HAP-1 (cell line): Measurements from ENCODE around the gene WDR17.
A peak's percentile ranks its signal among the peaks of the same experiment; 100 is the strongest.

Experiments used
- DNase-seq, 2 experiments: peaks; one replicate each; pipeline ENCODE4 v3.0.0-alpha.2; 2016 to 2020; ENCODE audit warnings: low spot score in 2 of 2
- H3K27me3 ChIP-seq: fragments of 250-450 bp; sonication (Bioruptor Pico); 2 replicates; pipeline ENCODE4 v1.5.1; 2020; ENCODE audit warnings: low read depth, mild to moderate bottlenecking, moderate library complexity
- H3K36me3 ChIP-seq: fragments of 250-450 bp; sonication (Bioruptor Pico); replicated peaks from 2 replicates; pipeline ENCODE4 v1.5.1; 2020; ENCODE audit warnings: mild to moderate bottlenecking
- H3K4me1 ChIP-seq: fragments of 250-450 bp; sonication (Bioruptor Pico); 2 replicates; pipeline ENCODE4 v1.5.1; 2020; ENCODE audit warnings: mild to moderate bottlenecking
- H3K4me3 ChIP-seq: fragments of 250-450 bp; sonication (Bioruptor Pico); 2 replicates; pipeline ENCODE4 v1.5.1; 2020; ENCODE audit warnings: mild to moderate bottlenecking, moderate library complexity
- H3K9me3 ChIP-seq: fragments of 250-450 bp; sonication (Bioruptor Pico); 2 replicates; pipeline ENCODE4 v1.5.1; 2020; ENCODE audit warnings: mild to moderate bottlenecking, moderate library complexity
- in situ Hi-C: fragments of 300-500 bp; cut with MboI; formaldehyde crosslinking; loops from 3 replicates; pipeline ENCODE4 v1.14.3; 2020; ENCODE audit warnings: low sequenced_read_pairs, inconsistent platforms, mixed read lengths

The WDR17 gene

DNA sequence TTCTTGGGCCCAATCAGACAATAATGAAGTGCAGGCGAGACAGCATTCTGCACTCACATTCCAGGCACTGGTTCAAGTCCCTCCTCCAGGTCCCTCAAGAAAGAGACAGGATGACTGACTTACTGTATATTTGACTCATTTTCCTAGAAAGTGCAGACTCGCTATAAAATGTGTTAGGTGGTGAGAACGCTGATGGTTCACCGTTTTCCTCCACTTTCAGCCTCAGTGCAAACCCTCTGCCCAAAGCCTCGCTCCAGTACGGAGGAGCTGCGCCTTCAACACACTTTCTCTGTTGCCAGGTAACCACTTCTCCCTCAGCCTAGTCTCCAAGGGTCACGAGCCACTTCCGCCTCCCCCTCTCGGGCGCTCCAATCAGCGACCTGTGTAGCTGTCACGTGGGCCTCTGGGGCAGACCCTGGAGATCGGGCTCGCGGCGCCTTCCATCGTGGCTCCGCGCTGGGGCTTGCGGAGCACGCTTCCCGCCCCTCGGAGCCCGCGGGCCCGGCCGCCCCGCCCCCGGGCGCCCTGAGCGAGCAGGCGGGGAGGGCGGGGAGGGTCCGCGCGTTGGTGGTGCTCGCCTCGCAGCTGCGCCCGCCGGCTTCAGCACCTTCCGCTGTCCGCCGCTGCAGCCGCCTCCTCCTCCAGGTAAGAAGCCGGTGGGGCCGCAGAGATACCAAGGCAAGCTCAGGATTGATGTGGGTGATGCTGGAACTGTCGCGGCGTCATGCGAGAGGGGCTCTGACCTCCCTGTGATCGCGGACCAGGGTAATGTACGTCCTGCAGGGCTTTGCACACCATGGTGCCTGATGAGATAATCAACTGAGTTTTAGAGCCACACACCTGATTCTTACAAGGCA is at the start of gene WDR17:
Gene WDR17 (plus strand): TSS at position 407 of the 857 bp plus-strand sequence. CDS start 45,740 bp downstream, outside the sequence.
- in situ Hi-C loops = no loop called here
- Histone ChIP-seq H3K4me3 (peak within 1 kb of the TSS; percentile 49), H3K9me3 (no peaks in the 10 kb centered on the region), H3K36me3 (no peaks in the 10 kb centered on the region), H3K27me3 (no peaks in the 10 kb centered on the region), H3K4me1 (peaks cover 2% of the 10 kb centered on the region; the same call in 1 of the 2 replicates)
- DNase-seq = peak; percentile 91 to 97

DNA sequence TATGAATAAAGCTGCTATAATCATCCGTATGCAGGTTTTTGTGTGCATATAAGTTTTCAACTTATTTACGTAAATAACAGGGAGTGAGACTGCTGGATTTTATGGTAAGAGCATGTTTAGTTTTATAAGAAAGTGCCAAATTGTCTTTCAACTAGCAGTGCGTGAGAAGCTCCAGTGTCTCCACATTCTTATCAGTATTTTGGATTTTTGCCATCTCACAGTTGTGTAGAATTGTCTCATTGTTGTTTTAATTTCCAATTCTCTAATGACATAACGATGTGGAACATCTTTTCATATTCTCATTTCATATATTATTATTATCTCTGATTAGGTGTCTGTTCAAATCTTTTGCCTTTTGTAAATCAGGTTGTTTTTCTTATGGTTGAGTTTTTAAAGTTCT is 49.0 kb upstream of the WDR17 start:
- Histone ChIP-seq H3K4me3 (no peak overlapping the region), H3K36me3 (no peaks in the 10 kb centered on the region), H3K4me1 (no peaks in the 10 kb centered on the region; the same call in 1 of the 2 replicates), H3K9me3 (no peaks in the 10 kb centered on the region), H3K27me3 (no peaks in the 10 kb centered on the region)
- in situ Hi-C loops = no loop called here
- DNase-seq = no peak

DNA sequence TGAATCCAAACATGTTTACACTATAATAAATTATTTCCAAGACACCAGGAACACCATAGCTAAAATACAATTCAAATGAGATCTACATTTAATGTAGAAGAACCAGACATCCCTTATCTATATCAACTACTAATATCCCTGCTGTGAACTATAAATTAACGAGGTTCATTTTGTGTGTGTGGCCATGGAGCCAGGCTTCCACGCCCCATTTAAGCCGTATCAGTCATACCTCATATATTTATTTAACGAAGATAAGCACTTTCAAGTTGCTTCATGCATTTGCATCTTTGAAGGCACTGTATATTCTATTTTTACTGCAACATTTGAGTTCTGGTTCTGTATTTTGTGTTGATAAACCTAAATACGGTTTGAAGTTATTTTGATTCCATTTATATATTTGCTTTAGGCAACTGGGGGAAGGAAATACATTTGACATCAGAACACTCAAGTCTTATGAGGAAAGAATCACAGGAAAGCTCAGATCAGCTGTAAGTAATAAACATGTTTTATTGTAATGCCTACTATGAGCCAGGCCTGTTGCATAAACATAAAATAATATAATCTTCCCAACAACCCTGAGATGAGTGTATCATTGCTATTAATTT is 45.1 kb upstream of the WDR17 start:
- Histone ChIP-seq H3K9me3 (no peaks in the 10 kb centered on the region), H3K36me3 (no peaks in the 10 kb centered on the region), H3K4me1 (no peaks in the 10 kb centered on the region; the same call in 1 of the 2 replicates), H3K4me3 (no peak overlapping the region), H3K27me3 (no peaks in the 10 kb centered on the region)
- in situ Hi-C loops = no loop called here
- DNase-seq = no peak

DNA sequence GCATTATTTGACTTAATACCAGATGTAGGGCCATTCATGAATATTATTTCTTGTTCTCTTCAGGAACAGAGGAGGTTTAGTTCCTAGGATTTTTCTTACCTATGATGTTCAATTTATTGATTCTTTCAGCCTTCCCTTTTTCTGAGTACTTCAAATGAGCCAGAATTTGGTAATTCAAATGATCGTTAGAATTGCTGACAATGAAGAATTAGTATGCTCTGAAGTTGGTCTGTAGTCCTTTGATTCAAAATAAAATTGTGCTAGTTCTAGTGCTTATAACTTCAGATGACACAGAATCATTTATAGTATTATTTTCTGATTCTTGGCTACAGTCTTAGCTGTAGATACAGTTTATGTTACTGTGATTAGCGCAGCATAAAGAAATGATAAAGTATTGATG is 35.2 kb upstream of the WDR17 start:
- Histone ChIP-seq H3K36me3 (no peaks in the 10 kb centered on the region), H3K9me3 (no peaks in the 10 kb centered on the region), H3K27me3 (no peaks in the 10 kb centered on the region), H3K4me3 (no peak overlapping the region), H3K4me1 (no peaks in the 10 kb centered on the region)
- DNase-seq = no peak
- in situ Hi-C loops = loop anchor here (25.0 kb wide), 1 partner anchor 307 kb away; no protein-coding TSS in a partner anchor

DNA sequence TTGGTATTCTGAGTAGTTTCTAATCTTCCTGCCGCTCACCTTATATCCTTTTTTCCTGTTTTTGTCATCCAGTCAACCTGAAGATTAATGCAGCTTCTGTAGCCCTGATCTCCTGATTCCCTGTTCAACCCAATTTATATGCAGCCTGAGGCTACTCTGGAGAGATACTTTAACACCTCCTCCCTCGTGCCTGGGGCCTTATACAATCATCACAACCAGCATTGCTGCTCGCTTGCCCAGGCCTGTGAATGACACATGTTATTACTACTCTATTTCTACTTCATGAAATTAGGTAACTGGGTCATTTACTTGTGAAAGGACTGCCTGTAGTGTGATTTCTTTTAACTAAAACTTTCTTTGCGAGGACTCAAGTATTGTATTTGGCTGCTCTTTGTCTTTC is 33.7 kb upstream of the WDR17 start:
- Histone ChIP-seq H3K9me3 (no peaks in the 10 kb centered on the region), H3K4me3 (no peak overlapping the region), H3K36me3 (no peaks in the 10 kb centered on the region), H3K4me1 (no peaks in the 10 kb centered on the region), H3K27me3 (no peaks in the 10 kb centered on the region)
- DNase-seq = no peak
- in situ Hi-C loops = loop anchor here (25.0 kb wide), 1 partner anchor 305 kb away; no protein-coding TSS in a partner anchor

DNA sequence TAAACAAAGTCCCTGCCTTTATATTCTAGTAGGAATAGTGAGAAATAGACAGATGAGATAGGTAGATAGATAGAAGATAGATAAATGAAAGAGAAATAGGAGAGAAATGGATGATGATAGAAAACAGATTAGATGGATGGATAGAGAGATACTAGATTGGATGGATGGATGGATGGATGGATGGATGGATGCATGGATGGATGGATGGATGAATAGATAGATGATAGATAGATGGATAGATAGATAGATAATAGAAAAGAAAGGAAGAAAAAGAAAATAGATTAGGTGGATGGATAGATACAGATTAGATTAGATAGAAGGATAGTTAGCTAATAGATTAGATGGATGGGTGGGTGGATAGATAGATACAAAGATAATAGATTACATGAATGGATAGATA is 33.2 kb upstream of the WDR17 start:
- Histone ChIP-seq H3K27me3 (no peaks in the 10 kb centered on the region), H3K4me1 (no peaks in the 10 kb centered on the region), H3K9me3 (no peaks in the 10 kb centered on the region), H3K36me3 (no peaks in the 10 kb centered on the region), H3K4me3 (no peak overlapping the region)
- DNase-seq = no peak
- in situ Hi-C loops = loop anchor here (25.0 kb wide), 1 partner anchor 305 kb away; no protein-coding TSS in a partner anchor

DNA sequence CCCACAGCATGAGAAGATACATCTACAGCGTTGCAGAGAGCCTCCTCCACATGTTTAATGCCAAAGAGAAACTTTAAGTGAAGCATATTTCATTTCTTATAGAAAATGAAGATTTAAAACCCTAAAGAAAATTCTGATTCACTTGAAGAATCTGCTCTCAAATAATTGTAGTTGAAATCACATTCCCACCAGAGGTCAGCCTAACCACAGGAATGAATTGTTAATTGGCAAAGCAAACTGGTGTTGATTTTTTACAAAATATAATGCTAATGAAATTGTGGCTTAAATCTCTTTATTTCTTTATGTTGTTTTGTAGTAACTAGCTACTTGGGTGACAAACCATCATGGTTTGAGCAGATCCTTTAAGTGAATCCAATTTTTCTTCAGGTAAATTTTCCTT is 31.1 kb upstream of the WDR17 start:
- Histone ChIP-seq H3K4me3 (no peak overlapping the region), H3K4me1 (no peaks in the 10 kb centered on the region), H3K9me3 (no peaks in the 10 kb centered on the region), H3K27me3 (no peaks in the 10 kb centered on the region), H3K36me3 (no peaks in the 10 kb centered on the region)
- DNase-seq = peak; percentile 20 to 21
- in situ Hi-C loops = loop anchor here (25.0 kb wide), 1 partner anchor 303 kb away; no protein-coding TSS in a partner anchor

DNA sequence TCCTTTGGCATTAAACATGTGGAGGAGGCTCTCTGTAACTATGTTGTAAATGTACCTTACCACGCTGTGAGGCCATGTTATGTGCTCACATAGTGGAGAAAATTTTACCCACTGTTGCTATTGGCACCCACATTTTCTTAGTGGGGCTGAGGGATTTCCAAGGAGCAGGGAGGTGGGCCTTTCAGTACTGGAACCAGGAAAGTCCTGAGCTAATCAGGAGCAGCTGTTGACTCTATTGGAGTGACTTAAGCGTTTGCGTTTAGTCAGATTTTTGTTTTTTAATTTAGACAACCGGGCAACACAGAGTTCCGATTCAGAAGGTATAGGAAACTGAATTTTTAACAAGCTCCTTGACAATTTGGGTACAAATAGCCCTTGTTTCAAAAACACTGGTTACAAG is 30.7 kb upstream of the WDR17 start:
- no peaks in the 10 kb centered on the region for H3K27me3 ChIP-seq
- in situ Hi-C loops = loop anchor here (25.0 kb wide), 1 partner anchor 302 kb away; no protein-coding TSS in a partner anchor
- DNase-seq = no peak
- no peaks in the 10 kb centered on the region for H3K9me3 ChIP-seq
- no peaks in the 10 kb centered on the region for H3K4me1 ChIP-seq
- H3K36me3 ChIP-seq = no peaks in the 10 kb centered on the region
- no peak overlapping the region for H3K4me3 ChIP-seq

DNA sequence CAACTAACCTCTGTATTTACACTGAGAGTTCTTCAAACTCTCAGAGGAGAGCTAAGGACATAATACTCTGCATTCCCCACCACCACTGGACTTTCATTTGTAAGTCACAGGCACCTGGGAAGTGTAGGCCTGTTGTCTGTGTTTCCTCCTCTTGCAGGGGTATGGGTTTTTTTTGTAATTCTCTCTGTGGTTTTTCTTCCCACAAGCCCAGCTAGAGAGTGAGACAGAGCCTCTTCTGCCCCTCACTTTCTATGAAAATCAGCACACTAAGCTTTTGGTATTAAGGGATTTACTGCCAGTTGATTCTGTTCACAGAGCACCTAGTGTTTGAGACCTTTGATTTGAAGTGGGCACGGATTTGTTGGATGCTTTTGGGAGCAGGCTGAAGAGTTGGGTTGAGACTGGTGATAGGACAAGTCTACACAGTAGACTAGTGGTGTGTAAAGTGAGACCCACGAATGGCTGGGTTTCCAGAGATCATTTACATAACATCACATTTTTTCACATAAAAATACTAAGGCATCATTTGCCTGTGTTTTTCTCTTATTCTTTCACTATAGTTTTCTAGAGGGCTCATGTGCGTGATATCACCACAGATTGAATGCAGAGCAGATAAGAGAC is 28.9 kb upstream of the WDR17 start:
- no peak for DNase-seq
- Histone ChIP-seq H3K4me3 (no peak overlapping the region), H3K27me3 (no peaks in the 10 kb centered on the region), H3K4me1 (no peaks in the 10 kb centered on the region), H3K9me3 (no peaks in the 10 kb centered on the region), H3K36me3 (no peaks in the 10 kb centered on the region)
- in situ Hi-C loops = loop anchor here (25.0 kb wide), 1 partner anchor 301 kb away; no protein-coding TSS in a partner anchor

DNA sequence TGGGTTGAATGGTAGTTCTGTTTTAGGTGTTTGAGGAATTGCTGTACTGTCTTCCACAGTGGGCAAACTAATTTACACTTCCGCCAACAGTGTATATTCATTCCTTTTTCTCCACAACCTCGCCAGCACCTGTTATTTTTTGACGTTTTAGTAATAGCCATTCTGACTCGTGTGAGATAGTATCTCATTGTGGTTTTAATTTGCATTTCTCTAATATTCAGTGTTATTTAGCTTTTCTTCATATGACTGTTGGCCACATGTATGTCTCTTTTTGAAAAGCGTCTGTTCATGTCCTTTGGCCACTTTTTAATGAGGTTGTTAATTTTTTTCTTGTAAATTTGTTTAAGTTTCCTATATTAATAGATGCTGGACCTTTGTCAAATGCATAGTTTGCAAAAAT is 26.9 kb upstream of the WDR17 start:
- no peaks in the 10 kb centered on the region for H3K4me1 ChIP-seq
- in situ Hi-C loops = loop anchor here (25.0 kb wide), 1 partner anchor 299 kb away; no protein-coding TSS in a partner anchor
- H3K36me3 ChIP-seq = no peaks in the 10 kb centered on the region
- no peak overlapping the region for H3K4me3 ChIP-seq
- H3K9me3 ChIP-seq = no peaks in the 10 kb centered on the region
- H3K27me3 ChIP-seq = no peaks in the 10 kb centered on the region
- no peak for DNase-seq

DNA sequence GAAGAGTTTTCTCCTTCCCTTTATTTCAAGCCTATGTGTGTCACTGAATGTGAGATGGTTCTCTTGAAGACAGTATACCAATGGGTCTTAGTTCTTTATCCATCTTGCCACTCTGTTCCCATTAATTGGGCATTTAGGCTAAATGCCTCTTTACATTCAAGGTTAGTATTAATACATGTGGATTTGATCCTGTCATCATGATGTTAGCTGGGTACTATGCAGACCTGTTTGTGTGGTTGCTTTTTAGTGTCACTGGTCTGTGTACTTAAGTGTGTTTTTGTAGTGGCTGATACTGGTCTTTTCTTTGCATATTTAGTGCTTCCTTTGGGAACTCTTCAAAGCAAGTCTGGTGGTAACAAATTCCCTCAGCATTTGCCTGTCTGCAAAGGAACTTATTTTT is 23.4 kb upstream of the WDR17 start:
- Histone ChIP-seq H3K9me3 (no peaks in the 10 kb centered on the region), H3K27me3 (no peaks in the 10 kb centered on the region), H3K4me1 (no peaks in the 10 kb centered on the region), H3K4me3 (no peak overlapping the region), H3K36me3 (no peaks in the 10 kb centered on the region)
- in situ Hi-C loops = loop anchor here (25.0 kb wide), 1 partner anchor 295 kb away; no protein-coding TSS in a partner anchor
- no peak for DNase-seq

DNA sequence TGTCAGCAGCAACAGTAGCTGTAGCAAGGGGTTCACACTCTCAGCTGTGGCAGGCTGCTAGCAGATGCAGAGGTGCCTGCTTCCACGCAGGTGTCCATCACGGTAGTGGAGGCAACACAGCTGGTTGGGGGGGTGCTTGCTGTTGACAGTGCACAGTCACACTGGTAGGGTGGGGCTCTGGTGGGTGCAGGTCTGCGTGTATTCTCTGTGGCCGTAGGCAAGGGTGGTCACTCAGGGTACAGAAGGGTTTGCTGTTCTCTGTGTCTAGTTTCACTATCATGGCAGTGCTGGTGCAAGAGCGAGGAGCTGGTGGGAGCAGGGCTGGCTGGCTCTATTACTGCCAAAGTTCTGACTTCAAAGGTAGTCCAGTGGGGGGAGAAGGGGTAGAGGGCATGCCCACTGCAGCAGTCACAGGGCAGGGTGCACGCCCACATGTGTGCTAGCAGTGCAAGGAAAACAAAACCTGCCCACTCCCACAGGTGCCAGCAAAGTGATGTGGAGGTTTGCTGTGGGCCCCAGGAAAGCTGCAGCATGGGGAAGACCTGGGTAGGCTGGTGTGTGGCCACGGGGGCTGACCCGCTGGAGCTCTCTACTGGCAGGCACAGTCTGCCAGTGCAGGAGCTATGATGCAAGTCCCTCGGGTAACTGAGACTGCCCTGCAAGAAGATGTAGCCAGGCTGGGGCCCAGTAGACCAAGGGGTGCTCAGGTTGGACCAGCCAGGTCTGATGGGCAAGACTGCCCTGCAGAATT is 21.6 kb upstream of the WDR17 start:
- no peaks in the 10 kb centered on the region for H3K9me3 ChIP-seq
- in situ Hi-C loops = loop anchor here (25.0 kb wide), 1 partner anchor 293 kb away; no protein-coding TSS in a partner anchor

DNA sequence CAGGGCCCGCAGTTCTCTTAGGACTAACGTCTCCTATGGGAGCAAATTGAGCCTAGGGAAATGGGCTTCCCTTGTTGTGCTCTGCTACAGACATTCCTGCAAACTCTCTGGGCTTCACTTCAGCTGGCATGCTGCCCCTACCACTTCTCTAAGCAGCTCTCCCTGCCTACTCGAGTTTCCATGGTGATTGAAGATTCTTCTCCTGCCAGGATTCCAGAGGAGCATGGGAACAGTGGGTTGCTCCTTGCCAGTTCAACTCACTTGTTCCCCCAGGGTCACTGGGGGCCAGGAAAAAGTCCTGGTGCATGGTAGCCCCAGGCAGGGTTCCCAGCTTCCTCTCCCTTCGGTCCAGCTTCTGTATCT is 21.1 kb upstream of the WDR17 start:
- Histone ChIP-seq H3K4me3 (no peak overlapping the region), H3K4me1 (no peaks in the 10 kb centered on the region), H3K27me3 (no peaks in the 10 kb centered on the region), H3K9me3 (no peaks in the 10 kb centered on the region), H3K36me3 (no peaks in the 10 kb centered on the region)
- in situ Hi-C loops = loop anchor here (25.0 kb wide), 1 partner anchor 293 kb away; no protein-coding TSS in a partner anchor
- no peak for DNase-seq

More for the DNA sequence above, 21.6 kb upstream of the WDR17 start:
- H3K4me1 ChIP-seq = no peaks in the 10 kb centered on the region
- no peaks in the 10 kb centered on the region for H3K27me3 ChIP-seq
- no peak for DNase-seq
- H3K36me3 ChIP-seq = no peaks in the 10 kb centered on the region
- no peak overlapping the region for H3K4me3 ChIP-seq
